Stomach (tissue), 9 donors: ENCODE data around the gene PLPPR3. TPM values are rescaled to one million over a fixed set of nuclear protein-coding genes. Genes with fewer than 3 reads are reported as not detected.

ENCODE experiments used
- DNase-seq, 2 donors: peaks; one replicate each; pipeline versions ENCODE4 v3.0.0 to v3.0.0-alpha.2; 2013 to 2019
- H3K27ac ChIP-seq, 5 donors: fragments of 200-600 bp in 4 of 5; sonication (generic) in 4 of 5; one replicate each; pipeline ENCODE4 v1.5.1; 2013 to 2019; ENCODE audit warnings: mild to moderate bottlenecking in 1 of 5, moderate library complexity in 1 of 5
- H3K27me3 ChIP-seq, 3 donors: fragments of 200-600 bp; sonication (generic); one replicate each; pipeline ENCODE4 v1.5.1; 2017 to 2019; ENCODE audit warnings: mixed run types in 1 of 3
- H3K36me3 ChIP-seq, 4 donors: fragments of 200-600 bp; sonication (generic); 1 replicate in 3 of 4; 2 replicates in 1 of 4; pipeline ENCODE4 v1.5.1; 2016 to 2019
- H3K4me1 ChIP-seq, 4 donors: fragments of 200-600 bp; sonication (generic); one replicate each; pipeline ENCODE4 v1.5.1; 2016 to 2019
- H3K4me3 ChIP-seq, 4 donors: fragments of 200-600 bp; sonication (generic) in 3 of 4; one replicate each; pipeline ENCODE4 v1.5.1; 2016 to 2019; ENCODE audit warnings: mild to moderate bottlenecking in 1 of 4
- H3K9me3 ChIP-seq, 4 donors: fragments of 200-600 bp; sonication (generic); one replicate each; pipeline ENCODE4 v1.5.1; 2016 to 2019
- CTCF ChIP-seq, 7 experiments: fragments of 450-650 bp in 4 of 7; fragments of 200-600 bp in 3 of 7; sonication (generic) in 3 of 7; IDR thresholded peaks; one replicate each; pipeline ENCODE4 v1.5.1; 2016 to 2019; ENCODE audit warnings: antibody characterized with exemption in 7 of 7, control low read depth in 2 of 7, mild to moderate bottlenecking in 1 of 7
- EP300 ChIP-seq: sonication (generic); formaldehyde crosslinking; IDR thresholded peaks from one replicate; pipeline ENCODE4 v1.6.1; 2017; ENCODE audit warnings: antibody characterized with exemption
- POLR2A ChIP-seq, 4 donors: fragments of 450-650 bp; IDR thresholded peaks; one replicate each; pipeline ENCODE4 v1.6.1; 2016; ENCODE audit warnings: antibody characterized with exemption in 4 of 4, control low read depth in 2 of 4, mild to moderate bottlenecking in 1 of 4, moderate library complexity in 1 of 4
- POLR2AphosphoS5 ChIP-seq, 3 donors: sonication (generic); formaldehyde crosslinking; IDR thresholded peaks; one replicate each; pipeline ENCODE4 v1.6.1; 2016; ENCODE audit warnings: antibody characterized with exemption in 3 of 3
- WGBS, 5 donors: extraction: QIAGEN DNeasy Blood & Tissue Kit in 3 of 5; methylation state at CpG; one replicate each; pipeline versions ENCODE4 v1.1.5 to v1.1.7; 2013 to 2018; 5-methylcytosine and 5-hydroxymethylcytosine counted together
- intact Hi-C: fragments of 100-400 bp; cut with DNase I; formaldehyde crosslinking; loops from one replicate; pipeline ENCODE4 v1.15.1; 2023; ENCODE audit warnings: low total_unique reads
- polyA plus RNA-seq, 3 donors: library from polyadenylated mRNA; stranded (reverse); fragments of 200-250 nt; gene quantifications; one replicate each; pipeline ENCODE4 v1.2.3, GENCODE V29; 2013
- total RNA-seq, 5 donors: library from RNA; depleted of rRNA; stranded (reverse); fragments of >200 nt; gene quantifications; one replicate each; pipeline versions ENCODE4 v1.1.0 to v1.2.3, GENCODE V29; 2014 to 2016
- donor health status: healthy with polysubstance abuse.
- donor health status: Bipolar disorder and iron deficiency.
- donor health status: healthy.

PLPPR3 gene
- total and polyA plus RNA-seq, 8 donors = 0.46 to 0.55 TPM; not detected in 6

- no peaks in the 10 kb centered on the region for H3K27me3 ChIP-seq
- peak overlapping the region; percentile 41 to 71 (median 62) for H3K27ac ChIP-seq
- WGBS, 5 donors = 47 to 73% (median 60%) methylated on average over 27 to 33 of the region's 33 CpGs
- H3K4me1 ChIP-seq = peaks cover 0 to 24% (median 11%) of the 10 kb centered on the region in 4 donors
- intact Hi-C loops = no loop called here
- no peaks in the 10 kb centered on the region for H3K36me3 ChIP-seq
- H3K9me3 ChIP-seq = no peaks in the 10 kb centered on the region
- no peak for TF ChIP-seq POLR2AphosphoS5 (IDR thresholded peaks at IDR 0.05)
- TF ChIP-seq EP300 = no peak
- no peak for TF ChIP-seq CTCF (IDR thresholded peaks at IDR 0.05)
- no peak for TF ChIP-seq POLR2A (IDR thresholded peaks at IDR 0.05)
- no peak for DNase-seq
- H3K4me3 ChIP-seq = no peak overlapping the region
Observed at GRCh38 chr19:788983-789700, 32.6 kb downstream of the PLPPR3 start.

GRCh38 chr19:788686-788982, 33.1 kb downstream of the PLPPR3 start:
- H3K4me1 ChIP-seq = peaks cover under 1 to 29% (median 12%) of the 10 kb centered on the region in 4 donors
- intact Hi-C loops = no loop called here
- peak overlapping the region; percentile 41 to 71 (median 62) for H3K27ac ChIP-seq
- no peaks in the 10 kb centered on the region for H3K9me3 ChIP-seq
- no peaks in the 10 kb centered on the region for H3K36me3 ChIP-seq
- TF ChIP-seq POLR2A (IDR thresholded peaks at IDR 0.05) (no peak), CTCF (IDR thresholded peaks at IDR 0.05) (no peak), EP300 (no peak)
- H3K27me3 ChIP-seq = no peaks in the 10 kb centered on the region
- H3K4me3 ChIP-seq = no peak overlapping the region
- DNase-seq = no peak
- 59 to 81% (median 76%) methylated on average over 6 to 11 of the region's 11 CpGs for WGBS, 5 donors

- TF ChIP-seq POLR2AphosphoS5 (IDR thresholded peaks at IDR 0.05) (no peak), CTCF (IDR thresholded peaks at IDR 0.05) (no peak), POLR2A (IDR thresholded peaks at IDR 0.05) (no peak), EP300 (no peak)
- Histone ChIP-seq H3K4me1 (peaks cover 11 to 40% (median 20%) of the 10 kb centered on the region in 4 donors), H3K27ac (no peak overlapping the region), H3K36me3 (no peaks in the 10 kb centered on the region), H3K9me3 (no peaks in the 10 kb centered on the region), H3K27me3 (no peaks in the 10 kb centered on the region), H3K4me3 (no peak overlapping the region)
- no peak for DNase-seq
- 84 to 94% (median 91%) methylated on average over 6 to 16 of the region's 16 CpGs for WGBS, 5 donors
- intact Hi-C loops = no loop called here
Observed at GRCh38 chr19:787536-787935, 34.2 kb downstream of the PLPPR3 start.

GRCh38 chr19:784541-784940, 37.2 kb downstream of the PLPPR3 start:
- WGBS, 5 donors = 42 to 69% (median 64%) methylated on average over 13 of the region's 13 CpGs
- no peaks in the 10 kb centered on the region for H3K36me3 ChIP-seq
- TF ChIP-seq CTCF (IDR thresholded peaks at IDR 0.05) = no peak
- TF ChIP-seq EP300 = no peak
- no peak for TF ChIP-seq POLR2AphosphoS5 (IDR thresholded peaks at IDR 0.05)
- no peak for TF ChIP-seq POLR2A (IDR thresholded peaks at IDR 0.05)
- H3K27ac ChIP-seq = peak overlapping the region in 1 of 5 donors; percentile 4
- no peaks in the 10 kb centered on the region for H3K9me3 ChIP-seq
- H3K4me1 ChIP-seq = peaks cover 19 to 45% (median 27%) of the 10 kb centered on the region in 4 donors
- peaks cover 0 to 18% (median 0%) of the 10 kb centered on the region in 3 donors for H3K27me3 ChIP-seq
- intact Hi-C loops = no loop called here
- no peak for DNase-seq
- H3K4me3 ChIP-seq = no peak overlapping the region
